Measurements from ENCODE around the gene CCDC60. TPM values are rescaled to one million over a fixed set of nuclear protein-coding genes. Genes with fewer than 3 reads are reported as not detected.

Gene CCDC60
- not detected in 2 replicates for total RNA-seq

DNA sequence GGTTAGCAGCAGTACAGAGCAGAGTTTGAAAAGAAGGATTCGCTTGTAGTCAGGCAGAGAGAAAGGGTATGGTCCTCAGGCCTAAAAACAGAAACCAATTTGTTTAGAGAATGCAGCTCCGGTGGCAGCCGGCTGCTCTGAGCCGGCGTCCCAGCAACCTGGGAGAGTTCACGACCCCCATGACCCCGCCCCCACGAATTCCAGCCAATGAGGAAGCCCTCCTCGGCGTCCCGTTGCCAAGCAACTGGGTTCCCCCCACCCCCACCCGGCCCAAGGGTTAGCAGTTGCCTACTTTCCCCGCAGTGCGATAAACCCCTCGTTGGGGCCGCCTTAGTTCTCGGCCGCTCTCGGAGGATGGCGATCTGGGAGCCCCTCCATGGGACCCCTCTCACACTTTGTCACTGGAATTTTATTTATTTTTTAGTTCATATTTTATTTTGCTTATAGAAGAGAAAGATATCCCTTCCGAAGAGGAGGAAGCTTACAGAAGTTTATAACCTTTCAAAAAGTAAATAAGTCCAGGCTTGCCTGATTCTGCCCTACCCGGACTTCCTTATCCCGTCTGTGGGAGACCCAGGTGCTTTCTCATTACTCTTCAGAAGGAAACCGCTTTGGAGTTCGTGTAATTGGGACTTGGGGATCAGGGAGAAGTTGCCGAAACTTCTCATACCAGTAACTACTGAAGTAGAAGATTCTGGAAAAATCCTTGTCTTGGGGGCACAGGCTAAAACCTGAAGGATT lies at the start of gene CCDC60:
TSS of gene CCDC60 (plus strand) at position 300 of the 741 bp plus-strand sequence. CDS start 448 bp downstream, outside the sequence.

Other genes starting within 250 kb of the CCDC60 start
- gene HSPB8, start 155.8 kb upstream of the CCDC60 start, total RNA-seq = 16.1 and 24.6 TPM in 2 replicates